Activated T-cell treated with anti-CD3 and anti-CD28 coated beads, Interleukin-2, amount 50 U/mL, for 48 hours (primary cell): ENCODE data around the gene SAMD1.

Experiments used
- DNase-seq, 2 experiments: peaks; one replicate each; pipeline ENCODE4 v3.0.0-alpha.2; 2020

The SAMD1 gene

DNA sequence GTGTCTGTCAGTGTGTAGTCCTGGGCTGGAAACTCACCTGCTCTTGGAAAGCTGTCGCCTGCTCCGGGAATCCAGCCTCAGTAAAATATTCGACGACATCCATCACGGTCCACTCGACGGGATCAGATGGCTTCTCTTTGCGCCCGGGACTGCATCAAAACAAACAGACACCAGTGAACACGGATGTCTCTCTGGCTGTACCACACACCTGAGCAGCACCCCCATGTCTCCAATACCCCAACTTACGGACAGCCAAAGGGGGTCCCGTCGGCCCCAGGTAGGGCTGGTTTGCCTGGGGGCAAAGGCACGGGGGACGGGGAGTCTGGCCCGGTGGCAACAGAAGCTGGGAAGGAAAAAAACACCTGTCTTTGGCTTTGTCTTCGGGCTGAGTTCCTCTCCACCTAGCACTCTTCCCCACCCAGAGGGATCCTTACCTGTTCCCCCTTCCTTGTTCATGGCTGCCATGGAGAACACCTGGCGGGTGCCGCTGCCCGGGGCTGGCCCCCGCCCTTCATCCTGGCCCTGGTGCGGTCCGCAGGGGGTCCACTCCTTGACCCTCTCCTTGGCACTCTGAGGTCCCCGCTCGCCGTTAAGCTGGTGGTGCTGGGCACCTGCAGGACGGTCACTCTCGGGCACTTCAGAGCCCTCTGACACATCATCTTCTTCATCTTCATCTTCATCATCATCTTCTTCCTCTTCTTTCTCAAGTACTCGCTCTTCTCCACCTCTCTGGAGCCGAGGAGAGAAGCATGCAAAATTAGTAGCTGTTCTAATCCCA is 1.7 kb downstream of the SAMD1 start:
- DNase-seq: no peak

DNA sequence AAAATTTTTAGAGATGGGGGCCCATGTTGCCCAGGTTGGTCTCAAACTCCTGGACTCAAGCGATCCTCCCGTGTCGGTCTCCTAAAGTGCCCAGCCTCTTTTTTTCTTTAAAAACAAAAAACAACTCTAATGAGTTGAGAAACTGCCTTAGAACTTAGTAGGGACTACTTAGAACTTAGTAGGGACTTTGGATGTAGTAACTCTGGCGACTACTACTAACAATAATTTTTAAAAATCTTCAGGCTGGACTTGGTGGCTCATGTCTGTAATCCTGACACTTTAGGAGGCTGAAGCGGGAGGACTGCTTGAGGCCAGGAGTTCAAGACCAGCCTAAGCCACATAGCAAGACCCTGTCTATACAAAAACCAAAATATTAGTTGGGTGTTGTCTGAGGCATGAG is 4.5 kb downstream of the SAMD1 start:
- no peak for DNase-seq

DNA sequence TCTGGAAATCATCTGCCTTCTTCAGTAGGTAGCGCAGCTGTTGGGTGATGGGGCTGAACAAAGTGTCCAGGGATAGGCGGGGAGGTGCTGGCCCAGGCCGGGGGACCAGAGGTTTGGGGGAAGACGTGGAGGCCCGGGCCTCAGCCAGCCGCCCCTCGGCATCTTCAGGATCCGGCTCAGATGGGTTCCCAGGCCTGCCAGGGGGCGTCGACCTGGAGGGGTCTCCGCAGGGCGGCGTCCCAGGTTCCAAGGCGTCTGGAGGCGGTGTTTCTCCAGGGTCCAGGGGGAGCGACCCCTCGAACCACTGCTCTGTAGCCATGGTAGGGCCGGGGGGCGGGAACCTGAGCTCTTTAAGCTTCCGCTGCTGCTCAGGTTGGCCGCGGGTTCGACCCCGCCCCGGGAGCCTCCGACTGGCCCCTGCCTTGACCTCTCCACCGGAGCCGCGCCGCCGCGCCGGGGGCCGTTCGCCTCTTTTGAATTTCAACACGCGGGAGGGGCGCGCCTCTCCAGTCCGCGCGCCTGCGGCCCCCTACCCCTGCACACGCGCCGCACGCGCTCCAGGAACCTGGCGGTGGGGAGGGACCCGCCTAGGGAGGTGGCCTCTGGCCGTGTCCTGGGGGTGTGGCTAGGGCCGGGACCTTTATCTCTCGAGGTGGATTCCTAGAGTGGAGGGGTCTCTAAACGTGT is 5.1 kb downstream of the SAMD1 start, which contains the start of gene C19orf67:
TSS of gene C19orf67 (minus strand) at position 475 of the 687 bp plus-strand sequence. CDS start at position 319, 156 bp downstream.
- DNase-seq: no peak

DNA sequence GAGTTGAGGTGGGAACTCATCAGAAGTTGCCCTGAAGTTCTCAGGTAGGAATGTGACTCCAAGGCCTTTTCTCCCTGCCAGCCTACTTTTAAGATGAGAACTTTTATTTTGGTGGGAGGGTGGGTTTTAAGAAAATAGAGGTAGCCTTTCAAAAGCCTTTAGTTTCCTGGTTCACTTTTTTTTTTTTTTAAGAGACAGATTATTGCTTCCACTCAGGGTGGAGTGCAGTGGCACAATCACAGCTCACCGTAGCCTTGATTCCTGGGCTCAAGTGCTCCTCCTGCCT is 7.9 kb downstream of the SAMD1 start:
- no peak for DNase-seq

DNA sequence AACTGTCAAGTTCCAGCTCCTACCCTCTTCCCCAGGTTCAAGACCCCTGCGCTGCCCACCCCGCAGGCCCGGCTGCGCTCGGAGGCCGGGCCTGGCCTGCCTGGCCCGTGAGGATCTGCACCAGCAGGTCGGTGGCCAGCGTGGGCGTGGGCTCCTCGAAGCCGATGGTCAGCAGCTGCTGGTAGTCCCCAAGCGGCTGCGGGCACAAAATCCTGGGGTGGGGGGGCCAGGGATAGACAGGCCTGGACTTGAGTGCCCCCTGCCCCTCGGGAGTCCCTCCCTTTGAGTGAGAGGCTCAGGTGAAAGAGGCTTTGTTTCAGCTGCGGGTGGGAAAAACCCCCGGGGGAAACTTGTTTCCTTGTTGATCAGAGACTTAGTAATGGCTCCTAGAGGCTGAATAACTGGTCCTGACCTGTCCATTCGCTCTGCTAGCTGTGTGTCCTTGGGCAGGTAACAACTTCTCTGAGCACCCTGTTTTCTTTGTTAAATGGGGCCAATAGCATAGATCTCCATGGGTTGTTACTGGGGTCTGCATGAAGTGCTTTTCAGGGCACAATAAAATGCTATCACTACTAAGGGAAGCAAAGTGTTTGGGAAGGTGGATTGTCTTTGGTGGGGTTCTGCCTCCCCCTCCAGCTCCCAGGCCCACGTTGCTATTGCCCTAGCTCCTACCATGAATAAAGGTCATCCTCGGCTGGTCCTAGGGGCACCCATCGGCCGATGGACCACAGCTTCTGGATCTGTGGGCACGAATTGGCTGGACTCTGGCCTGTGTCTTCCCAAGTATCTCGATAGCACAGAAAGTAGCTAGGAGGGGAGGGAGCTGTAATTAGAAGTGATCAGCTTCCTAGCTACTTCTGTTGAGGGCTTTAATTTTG is 8.5 kb downstream of the SAMD1 start:
- peak; percentile 38 to 50 for DNase-seq

DNA sequence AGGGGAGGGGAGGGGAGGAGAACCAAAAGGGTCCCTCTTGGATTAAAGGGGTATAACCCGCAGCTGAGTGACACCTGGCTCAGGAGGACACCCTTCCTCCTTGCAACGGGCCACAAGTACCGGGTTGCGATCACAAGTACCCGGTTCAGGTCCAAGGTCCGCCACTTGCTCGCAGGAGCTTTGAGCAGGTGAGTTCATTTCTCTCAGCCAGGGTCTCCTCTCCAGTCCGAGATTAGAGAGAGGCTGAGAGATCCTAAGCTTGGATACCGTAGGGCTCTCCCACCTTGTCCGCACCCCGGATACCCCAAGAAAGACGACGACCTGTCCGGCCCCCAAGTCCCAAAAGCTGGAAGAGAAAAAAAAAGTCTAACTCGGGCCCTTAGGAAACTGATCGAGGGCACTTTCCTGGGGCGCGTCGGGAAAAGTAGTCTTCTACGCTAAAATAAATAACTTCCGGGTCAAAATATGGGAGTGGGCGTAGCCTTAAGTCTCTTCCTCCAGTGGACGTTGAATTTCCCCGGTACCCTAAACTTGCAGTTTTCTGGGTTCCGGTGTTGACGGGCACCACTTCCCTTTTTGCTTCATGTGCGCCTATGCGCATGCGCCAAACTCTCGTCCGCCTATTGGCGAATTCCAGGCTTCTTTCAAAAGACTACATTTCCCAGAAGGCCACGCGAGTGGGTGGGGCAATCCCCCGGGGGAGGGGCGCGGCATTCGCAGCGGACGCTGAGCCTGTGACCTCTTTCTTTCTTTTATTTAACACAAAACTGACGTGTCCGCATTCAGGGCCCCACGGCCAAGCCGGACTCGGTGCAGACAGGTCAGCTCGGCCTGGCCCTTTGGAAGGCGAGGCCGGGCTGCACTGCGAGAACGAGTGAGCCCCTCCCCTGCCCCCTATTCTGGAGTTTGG is 9.4 kb downstream of the SAMD1 start:
- DNase-seq: peak; percentile 99

DNA sequence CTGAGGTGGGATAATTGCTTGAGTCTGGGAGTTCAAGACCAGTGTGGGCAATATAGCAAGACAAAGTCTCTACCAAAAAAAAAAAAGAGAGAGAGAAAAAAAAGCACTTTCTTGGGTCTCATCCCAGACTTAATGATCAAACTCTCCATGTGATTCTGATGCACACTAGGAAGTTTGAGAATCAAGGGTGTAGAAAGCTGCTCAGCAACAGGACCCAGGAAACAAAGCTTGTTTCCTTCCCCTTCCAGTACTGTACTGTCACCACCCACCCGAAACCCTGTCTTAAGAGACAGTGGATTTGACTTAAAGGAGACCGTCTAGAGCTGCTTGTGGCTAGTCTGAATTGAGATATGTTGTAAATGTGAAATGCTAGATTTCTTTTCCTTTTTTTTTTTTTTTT is 12.1 kb downstream of the SAMD1 start:
- DNase-seq: no peak

DNA sequence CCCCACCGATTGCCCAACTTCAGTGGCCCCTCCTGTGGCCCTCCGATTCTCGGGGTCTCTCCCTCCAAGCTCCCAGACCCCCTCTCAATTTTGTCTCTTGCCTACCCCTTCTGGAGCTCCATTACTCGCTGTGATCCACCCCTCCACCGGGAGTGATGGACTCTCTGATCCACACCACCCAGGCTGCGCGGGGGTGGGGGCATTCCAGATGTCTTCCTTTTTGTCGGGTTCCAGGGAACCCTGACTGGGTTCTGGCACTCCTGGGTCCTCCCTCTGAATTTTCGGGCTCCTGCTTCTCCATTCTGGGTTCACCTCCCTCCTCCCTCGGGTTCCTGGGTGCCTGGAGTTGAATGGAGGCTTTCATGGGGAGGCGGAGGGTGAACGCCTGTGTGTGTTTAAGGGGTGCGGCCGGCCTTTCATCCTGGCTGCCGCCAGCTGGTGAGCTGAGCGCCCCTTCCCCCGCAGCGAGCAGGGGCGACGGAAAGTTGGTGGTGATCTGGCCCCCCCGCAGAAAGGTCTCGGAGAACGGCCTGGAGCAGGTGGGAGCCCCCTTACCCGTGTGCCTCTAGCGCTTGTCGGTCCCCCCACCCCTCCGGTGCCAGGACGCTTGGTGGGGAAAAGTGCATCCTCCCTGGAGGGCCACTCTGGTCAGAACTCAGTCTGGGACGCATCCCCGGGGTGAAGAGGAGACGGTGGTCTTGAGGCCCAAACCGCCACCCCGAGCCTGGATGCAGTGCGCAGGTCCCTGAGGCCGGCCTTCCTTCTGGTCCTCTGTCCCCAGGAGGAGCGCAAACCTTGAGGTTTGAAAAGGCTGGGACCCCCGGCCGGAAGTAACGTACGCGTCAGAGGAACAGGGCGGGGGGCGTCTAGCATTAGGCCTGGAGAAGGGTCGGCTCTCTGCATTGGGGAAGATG is 16.4 kb downstream of the SAMD1 start:
- peak; percentile 74 for DNase-seq

DNA sequence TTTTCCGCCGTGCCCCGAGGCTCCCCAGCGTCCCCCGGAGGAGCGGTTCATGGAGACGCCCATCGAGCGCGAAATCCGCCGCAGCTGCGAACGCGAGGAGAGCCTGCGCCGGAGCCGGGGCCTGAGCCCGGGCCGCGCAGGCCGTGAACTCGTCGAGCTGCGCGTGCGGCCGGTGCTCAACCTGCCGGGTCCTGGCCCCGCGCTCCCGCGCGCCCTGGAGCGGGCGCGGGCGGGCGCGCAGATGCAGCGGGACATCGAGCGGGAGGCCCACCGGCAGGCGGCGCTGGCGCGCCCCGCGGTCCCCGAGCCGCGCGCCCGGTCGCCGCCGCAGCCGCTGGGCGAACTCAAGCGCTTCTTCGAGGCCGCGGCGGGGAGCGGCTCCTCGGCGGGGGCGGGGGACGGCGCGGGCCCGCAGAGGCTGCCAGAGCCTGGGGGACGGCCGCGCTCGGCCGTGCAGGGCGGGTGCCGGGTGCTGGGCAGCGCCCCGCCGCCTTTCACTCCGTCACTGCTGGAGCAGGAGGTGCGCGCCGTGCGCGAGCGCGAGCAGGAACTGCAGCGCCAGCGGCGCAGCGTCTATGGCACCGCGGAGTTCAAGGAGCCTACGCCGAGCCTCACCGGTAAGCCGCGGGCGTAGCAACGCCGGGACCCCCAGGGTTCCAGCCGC is 17.2 kb downstream of the SAMD1 start:
- DNase-seq: peak; percentile 82 to 88

DNA sequence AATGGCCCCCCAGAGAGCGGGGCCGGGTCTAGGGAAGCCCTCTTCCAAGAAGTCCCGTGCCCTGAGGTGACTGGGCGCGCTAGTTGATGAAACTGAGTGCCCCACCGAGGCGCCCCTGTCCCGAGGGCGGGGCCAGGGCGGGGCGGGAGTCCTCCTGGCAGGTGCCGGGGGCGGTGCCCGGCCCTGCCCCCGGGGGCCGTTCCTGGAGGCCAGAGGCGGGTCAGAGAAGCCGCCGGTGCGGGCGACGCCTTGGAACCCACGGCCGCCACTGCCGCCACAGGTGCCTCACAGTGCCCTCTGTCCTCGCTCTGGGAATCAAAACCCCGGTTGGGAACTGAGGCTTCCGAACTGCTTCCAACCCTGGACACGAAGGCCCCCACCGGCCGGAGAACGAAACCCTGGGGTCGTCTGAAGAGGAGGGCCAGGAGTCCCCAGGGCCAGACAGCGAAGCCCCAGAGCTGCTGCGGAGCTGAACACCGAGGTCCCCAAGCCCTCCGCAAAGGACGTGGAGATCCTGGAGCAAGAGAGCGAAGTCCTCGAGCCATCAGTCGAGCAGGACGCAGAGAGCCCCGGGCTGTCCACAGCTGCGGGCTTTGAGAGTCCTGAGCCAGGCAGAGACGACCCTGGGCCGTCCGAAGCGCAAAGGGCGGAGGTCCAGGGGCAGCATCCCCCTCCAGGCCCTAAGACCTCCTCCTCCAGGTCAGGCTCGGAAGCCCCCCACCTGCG is 17.9 kb downstream of the SAMD1 start, which contains the start of gene MISP3:
TSS of gene MISP3 (plus strand) at position 252 of the 726 bp plus-strand sequence. CDS start 524 bp downstream, outside the sequence.
- DNase-seq: peak; percentile 66 to 73

DNA sequence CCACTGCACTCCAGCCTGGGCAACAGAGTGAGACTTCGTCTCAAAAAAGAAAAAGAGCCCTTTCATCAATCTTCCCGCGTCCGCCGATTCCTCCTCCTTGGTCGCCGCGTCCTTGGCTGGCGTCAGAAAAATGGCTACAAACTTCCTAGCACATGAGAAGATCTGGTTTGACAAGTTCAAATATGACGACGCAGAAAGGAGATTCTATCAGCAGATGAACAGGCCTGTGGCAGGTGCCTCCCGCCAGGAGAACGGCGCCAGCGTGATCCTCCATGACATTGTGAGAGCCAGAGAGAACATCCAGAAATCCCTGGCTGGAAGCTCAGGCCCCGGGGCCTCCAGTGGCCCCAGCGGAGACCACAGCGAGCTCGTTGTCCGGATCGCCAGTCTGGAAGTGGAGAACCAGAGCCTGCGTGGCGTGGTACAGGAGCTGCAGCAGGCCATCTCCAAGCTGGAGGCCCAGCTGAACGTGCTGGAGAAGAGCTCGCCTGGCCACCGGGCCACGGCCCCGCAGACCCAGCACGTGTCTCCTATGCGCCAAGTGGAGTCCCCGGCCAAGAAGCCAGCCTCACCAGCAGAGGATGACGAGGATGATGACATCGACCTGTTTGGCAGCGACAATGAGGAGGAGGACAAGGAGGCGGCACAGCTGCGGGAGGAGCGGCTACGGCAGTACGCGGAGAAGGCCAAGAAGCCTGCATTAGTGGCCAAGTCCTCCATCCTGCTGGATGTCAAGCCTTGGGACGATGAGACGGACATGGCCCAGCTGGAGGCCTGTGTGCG is 20.1 kb downstream of the SAMD1 start:
- DNase-seq: no peak

DNA sequence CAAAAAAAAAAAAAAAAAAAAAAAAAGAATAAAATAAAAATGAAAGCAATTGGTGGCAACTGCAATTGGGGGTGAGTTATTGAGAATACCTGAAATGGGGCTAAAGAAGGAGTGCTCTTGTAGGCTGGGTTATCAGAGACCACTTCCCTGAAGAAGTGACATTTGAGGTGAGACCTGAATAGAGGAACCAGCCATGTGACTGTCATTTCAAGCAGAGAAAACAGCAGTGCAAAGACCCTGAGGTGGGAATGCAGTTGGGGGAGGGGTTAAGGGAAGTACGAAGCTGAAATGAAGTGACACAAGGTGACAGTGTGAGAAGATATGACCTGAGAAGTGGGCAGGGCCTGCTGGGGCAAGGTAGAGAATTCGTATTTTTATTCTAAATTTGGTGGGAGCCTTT is 24.4 kb downstream of the SAMD1 start:
- no peak for DNase-seq

DNA sequence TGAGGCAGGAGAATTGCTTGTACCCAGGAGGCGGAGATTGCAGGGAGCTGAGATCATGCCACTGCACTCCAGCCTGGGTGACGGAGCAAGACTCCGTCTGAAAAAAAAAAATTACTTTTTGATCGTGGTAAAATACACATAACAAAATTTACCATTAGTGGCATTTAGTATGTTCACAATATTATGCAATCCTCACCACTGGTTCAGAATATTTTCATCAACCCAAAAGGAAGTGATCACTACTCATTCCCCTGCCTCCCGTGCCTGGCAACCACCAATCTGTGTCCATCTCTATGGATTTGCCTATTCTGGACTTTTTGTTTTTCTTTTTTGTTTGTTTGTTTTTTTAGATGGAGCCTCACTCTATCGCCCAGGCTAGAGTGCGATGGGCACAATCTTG is 27.4 kb downstream of the SAMD1 start:
- no peak for DNase-seq

DNA sequence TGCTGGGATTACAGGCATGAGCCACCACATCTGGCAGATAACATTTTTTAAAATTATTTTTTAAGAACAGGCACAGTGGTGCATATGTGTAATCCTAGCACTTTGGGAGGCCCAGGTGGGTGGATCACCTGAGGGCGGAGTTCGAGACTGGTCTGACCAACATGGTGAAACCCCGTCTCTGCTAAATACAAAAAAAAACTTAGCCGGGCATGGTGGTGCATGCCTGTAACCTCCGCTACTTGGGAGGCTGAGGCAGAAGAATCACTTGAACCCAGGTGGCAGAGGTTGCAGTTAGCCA is 28.0 kb downstream of the SAMD1 start:
- no peak for DNase-seq

DNA sequence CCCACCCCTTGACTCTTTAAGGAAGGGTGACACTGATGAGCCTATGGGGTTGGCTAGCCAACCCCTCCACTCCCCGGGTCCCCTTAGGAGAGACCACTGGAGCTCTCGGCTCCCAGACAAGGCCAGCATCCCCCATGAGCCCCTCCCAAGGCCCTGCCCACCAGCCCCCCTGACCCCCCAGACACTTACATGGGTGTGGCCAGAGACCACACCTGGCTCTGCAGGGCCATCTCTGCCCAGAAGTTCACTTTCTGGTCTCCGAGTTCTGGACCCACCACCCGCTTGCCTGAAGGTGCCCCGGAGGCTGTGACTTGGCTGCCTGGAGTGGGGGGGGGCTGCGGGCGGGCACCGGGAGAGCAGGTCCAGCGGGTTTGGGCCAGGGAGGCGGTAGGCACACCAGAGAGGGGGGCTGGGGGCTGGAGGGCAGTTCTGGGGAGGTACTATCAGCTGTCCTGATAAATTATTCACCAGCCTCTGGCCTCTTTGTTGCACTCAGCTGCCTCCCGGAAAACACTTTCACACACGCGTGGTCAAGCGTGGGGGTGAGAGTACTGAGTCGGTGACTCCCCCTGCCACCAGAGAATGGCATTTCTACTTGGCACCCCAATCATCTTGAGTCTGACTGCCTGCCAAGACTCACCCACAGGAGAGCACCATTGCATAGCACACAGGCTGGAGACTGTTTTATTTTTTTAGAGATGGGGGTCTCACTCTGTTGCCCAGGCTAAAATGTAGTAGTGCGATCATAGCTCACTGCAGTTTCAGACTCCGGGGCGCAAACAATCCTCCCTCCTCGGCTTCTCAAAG is 28.6 kb downstream of the SAMD1 start, which contains the start of gene PALM3:
TSS of gene PALM3 (minus strand) at position 326 of the 807 bp plus-strand sequence. CDS start at position 230, 96 bp downstream.
- no peak for DNase-seq

DNA sequence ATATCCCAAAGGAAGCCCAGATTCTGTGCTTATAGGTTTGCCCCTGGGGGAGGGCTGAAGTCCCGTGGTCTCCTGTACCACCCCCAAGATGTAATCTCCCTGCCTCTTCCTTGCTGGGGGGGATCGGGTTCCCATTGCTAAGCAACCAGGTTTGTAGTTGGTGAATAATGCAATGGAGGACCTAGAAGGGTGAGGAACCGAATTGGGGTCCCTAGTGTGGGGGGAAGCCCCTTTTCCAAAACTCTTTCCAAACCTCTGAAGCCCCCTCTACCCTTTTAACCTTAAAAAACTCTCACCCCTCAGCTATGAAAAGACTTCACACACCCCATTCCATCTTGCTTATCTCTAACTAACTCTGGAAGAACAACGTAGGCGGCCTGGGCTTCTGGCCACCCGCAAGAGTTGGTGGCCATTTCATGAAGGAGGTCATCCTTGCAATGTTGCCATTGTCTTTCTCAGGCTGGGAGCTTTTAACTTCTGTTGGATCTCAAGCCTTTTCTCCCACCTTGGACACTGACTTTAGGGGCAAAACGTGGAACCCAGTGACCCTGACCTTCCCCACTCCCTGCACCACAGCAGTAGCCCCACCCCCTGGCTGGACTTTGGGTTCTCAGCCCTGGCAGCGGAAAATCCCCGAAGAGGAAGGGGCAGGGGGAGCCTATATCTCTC is 29.3 kb downstream of the SAMD1 start:
- no peak for DNase-seq

DNA sequence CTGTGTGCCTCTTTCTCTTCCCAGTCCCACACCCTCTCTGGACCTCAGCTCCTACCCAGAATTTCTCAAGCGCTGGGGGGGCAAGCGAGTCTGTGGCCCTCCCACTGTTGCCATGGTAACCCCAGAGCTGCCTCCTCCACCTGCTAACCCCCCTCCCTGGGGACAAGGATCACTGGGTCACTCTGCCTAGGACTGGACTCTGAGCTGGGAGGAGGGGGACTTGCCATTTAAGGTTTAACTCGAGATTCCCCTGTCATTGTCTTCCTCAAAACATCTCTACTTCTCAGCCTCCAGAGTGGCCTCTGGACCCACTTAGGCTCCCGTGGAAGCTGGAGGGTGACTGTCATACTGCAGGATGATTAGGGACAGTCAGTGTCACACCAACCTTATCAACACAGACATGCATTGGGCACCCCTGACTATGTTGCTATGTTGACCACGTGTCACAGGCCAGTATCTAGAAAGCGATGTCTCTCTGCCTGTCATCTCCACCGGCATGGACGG is 30.8 kb downstream of the SAMD1 start:
- DNase-seq: no peak
